Keratinocyte (primary cell): ENCODE data around the gene JOSD1.
A peak's percentile ranks its signal among the peaks of the same experiment; 100 is the strongest.

Source experiments
- EZH2 ChIP-seq: IDR thresholded peaks from one replicate; pipeline ENCODE4 v1.6.1; 2012; ENCODE audit warnings: inconsistent platforms, mild to moderate bottlenecking, low read length, moderate library complexity
- TF ChIP-seq, protein P1 (sequence below), 3 experiments: IDR thresholded peaks in 1 of 3; conservative IDR thresholded peaks in 1 of 3; optimal IDR thresholded peaks in 1 of 3; 2 replicates in 2 of 3; 3 replicates in 1 of 3; pipeline versions ENCODE3 to v1.5.1; 2011; ENCODE audit warnings: low read length in 3 of 3, mild to moderate bottlenecking in 3 of 3, moderate library complexity in 2 of 3, control low read depth in 1 of 3, inconsistent platforms in 1 of 3; ENCODE audit not compliant: insufficient read depth in 2 of 3; ENCODE audit errors: extremely low read depth in 1 of 3

GRCh38 chr22:38740754-38741153 is 40.0 kb upstream of the JOSD1 start:
- TF ChIP-seq EZH2: no peak
- TF ChIP-seq, protein P1, sequence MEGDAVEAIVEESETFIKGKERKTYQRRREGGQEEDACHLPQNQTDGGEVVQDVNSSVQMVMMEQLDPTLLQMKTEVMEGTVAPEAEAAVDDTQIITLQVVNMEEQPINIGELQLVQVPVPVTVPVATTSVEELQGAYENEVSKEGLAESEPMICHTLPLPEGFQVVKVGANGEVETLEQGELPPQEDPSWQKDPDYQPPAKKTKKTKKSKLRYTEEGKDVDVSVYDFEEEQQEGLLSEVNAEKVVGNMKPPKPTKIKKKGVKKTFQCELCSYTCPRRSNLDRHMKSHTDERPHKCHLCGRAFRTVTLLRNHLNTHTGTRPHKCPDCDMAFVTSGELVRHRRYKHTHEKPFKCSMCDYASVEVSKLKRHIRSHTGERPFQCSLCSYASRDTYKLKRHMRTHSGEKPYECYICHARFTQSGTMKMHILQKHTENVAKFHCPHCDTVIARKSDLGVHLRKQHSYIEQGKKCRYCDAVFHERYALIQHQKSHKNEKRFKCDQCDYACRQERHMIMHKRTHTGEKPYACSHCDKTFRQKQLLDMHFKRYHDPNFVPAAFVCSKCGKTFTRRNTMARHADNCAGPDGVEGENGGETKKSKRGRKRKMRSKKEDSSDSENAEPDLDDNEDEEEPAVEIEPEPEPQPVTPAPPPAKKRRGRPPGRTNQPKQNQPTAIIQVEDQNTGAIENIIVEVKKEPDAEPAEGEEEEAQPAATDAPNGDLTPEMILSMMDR (optimal IDR thresholded peaks at IDR 0.05 in 1 of 3, IDR thresholded peaks at IDR 0.05 in 1 of 3, conservative IDR thresholded peaks at IDR 0.05 in 1 of 3; ENCODE audit: extremely low read depth in 1 of 3, insufficient read depth in 2 of 3, low read length in 3 of 3): peak in 1 of 3 experiments; percentile 41
